ENCODE measurements around the gene TMEM121B. TPM values are rescaled to one million over a fixed set of nuclear protein-coding genes. Genes with fewer than 3 reads are reported as not detected.
"Not testable (repeated sequence)": the region's sequence is repeated elsewhere in the genome, so short reads cannot be mapped to it uniquely, and the experiment has no call there.

The TMEM121B gene
- total RNA-seq, 1 donor from 2014 or later = 1.1 TPM

DNA sequence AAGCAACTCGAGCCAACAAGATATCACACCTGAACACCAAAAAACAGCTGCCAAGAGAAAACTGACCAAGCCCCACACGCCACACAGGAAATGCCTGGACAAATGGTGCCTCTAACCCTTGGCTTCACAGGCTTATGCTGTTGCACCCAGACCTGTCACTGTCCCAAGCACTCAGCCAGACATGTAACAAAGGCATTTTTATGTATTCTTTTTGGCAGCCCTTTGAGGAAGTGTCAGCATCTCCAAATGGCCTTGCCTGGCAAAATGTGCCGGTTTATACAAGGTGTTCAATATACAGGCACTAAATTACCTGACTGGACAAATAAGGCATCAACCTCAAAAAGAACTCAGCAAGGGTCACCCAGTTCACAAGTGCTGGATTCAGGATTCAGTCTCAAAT lies 31.8 kb upstream of the TMEM121B start:
- DNase-seq (ENCODE audit: low spot score in 2 of 2, unreplicated experiment in 2 of 2) = no peak
- Mint-ChIP-seq H3K27ac (no peak overlapping the region), H3K4me3 (no peak overlapping the region)

DNA sequence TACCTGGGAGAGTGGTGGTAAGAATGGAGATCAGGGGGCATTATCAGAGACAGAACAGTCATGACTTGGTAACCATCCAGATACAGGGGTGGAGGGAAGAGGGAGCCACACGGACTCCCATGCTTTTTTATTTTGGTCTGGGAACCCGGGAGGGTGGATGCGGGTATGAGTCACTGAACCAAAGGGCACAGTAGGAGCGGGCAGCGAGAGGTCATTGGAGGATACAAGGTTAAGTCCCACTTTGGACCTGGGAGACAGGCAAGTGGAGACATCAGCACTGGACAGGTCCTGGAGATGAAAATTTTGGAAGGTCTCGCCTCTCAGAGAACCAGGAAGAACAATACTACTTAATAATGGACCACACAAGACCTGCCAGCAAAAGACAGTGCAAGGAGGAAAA lies 31.2 kb upstream of the TMEM121B start:
- H3K4me3 Mint-ChIP-seq = no peak overlapping the region
- no peaks in the 10 kb centered on the region for H3K9me3 Mint-ChIP-seq
- H3K27ac Mint-ChIP-seq = no peak overlapping the region
- H3K4me1 Mint-ChIP-seq = peaks cover 10% of the 10 kb centered on the region
- no peaks in the 10 kb centered on the region for H3K27me3 Mint-ChIP-seq (ENCODE audit: low read depth)
- peaks cover 5% of the 10 kb centered on the region for H3K36me3 Mint-ChIP-seq
- TF ChIP-seq, protein P1, sequence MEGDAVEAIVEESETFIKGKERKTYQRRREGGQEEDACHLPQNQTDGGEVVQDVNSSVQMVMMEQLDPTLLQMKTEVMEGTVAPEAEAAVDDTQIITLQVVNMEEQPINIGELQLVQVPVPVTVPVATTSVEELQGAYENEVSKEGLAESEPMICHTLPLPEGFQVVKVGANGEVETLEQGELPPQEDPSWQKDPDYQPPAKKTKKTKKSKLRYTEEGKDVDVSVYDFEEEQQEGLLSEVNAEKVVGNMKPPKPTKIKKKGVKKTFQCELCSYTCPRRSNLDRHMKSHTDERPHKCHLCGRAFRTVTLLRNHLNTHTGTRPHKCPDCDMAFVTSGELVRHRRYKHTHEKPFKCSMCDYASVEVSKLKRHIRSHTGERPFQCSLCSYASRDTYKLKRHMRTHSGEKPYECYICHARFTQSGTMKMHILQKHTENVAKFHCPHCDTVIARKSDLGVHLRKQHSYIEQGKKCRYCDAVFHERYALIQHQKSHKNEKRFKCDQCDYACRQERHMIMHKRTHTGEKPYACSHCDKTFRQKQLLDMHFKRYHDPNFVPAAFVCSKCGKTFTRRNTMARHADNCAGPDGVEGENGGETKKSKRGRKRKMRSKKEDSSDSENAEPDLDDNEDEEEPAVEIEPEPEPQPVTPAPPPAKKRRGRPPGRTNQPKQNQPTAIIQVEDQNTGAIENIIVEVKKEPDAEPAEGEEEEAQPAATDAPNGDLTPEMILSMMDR (IDR thresholded peaks at IDR 0.05; ENCODE audit: unreplicated experiment) = no peak
- DNase-seq (ENCODE audit: low spot score in 2 of 2, unreplicated experiment in 2 of 2) = no peak

More for the DNA sequence above, 31.8 kb upstream of the TMEM121B start:
- no peaks in the 10 kb centered on the region for H3K9me3 Mint-ChIP-seq
- H3K27me3 Mint-ChIP-seq (ENCODE audit: low read depth) = no peaks in the 10 kb centered on the region
- TF ChIP-seq, protein P1 (IDR thresholded peaks at IDR 0.05; ENCODE audit: unreplicated experiment) = no peak
- H3K4me1 Mint-ChIP-seq = peaks cover 10% of the 10 kb centered on the region
- H3K36me3 Mint-ChIP-seq = no peaks in the 10 kb centered on the region

DNA sequence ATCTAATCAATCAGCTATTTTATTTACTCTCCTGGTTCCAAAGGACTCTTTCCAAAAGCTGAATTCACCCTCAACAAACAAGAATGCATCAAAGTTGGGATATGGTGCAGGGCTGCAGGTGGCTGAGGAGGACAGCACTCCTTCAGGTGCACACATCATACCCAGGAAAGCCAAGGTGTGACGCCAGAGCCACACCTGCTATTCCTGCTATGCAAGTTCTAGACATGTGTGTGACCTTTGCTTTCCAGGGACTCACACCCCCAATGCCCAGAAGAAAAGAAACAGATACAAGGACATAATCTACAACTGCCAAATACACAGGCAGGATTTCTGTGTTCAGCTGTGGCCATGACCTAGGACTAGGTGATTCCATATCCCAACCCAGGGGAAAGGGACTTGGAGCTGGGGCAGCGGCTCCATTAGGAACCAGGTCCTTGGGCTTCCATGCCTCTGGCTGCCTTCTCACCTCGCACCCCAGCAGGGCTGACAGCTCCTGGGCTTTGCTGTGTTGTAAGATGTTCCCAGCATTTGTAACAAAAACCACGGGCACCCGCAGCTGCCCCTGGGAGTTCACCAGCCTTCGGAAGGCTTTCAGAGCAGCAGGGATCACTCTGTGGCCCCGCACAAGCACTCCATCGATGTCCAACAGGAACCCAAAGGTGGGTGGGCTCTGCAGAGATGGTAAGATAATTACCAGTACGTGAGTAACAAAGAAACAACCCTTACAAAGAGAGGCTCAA lies 28.1 kb upstream of the TMEM121B start:
- H3K4me1 Mint-ChIP-seq = peaks cover 2% of the 10 kb centered on the region
- no peak overlapping the region for H3K27ac Mint-ChIP-seq
- TF ChIP-seq, protein P1 (IDR thresholded peaks at IDR 0.05; ENCODE audit: unreplicated experiment) = no peak
- DNase-seq (ENCODE audit: low spot score in 2 of 2, unreplicated experiment in 2 of 2) = no peak
- H3K4me3 Mint-ChIP-seq = no peak overlapping the region
- H3K36me3 Mint-ChIP-seq = peaks cover 5% of the 10 kb centered on the region
- H3K27me3 Mint-ChIP-seq (ENCODE audit: low read depth) = no peaks in the 10 kb centered on the region
- no peaks in the 10 kb centered on the region for H3K9me3 Mint-ChIP-seq

DNA sequence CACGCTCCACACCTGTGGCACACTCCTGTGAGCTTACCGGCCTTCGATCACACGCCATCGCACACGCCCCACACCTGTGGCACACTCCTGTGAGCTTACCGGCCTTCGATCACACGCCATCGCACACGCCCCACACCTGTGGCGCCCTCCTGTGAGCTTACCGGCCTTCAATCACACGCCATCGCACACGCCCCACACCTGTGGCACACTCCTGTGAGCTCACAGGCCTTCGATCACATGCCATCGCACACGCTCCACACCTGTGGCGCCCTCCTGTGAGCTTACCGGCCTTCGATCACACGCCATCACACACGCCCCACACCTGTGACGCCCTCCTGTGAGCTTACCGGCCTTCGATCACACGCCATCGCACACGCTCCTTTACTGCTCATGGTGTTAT lies 26.3 kb upstream of the TMEM121B start:
- not testable (repeated sequence) for DNase-seq (ENCODE audit: low spot score in 2 of 2, unreplicated experiment in 2 of 2); H3K27me3 Mint-ChIP-seq (ENCODE audit: low read depth); H3K4me1 Mint-ChIP-seq; H3K27ac Mint-ChIP-seq; H3K9me3 Mint-ChIP-seq; H3K4me3 Mint-ChIP-seq
- peaks cover 14% of the 10 kb centered on the region for H3K36me3 Mint-ChIP-seq

DNA sequence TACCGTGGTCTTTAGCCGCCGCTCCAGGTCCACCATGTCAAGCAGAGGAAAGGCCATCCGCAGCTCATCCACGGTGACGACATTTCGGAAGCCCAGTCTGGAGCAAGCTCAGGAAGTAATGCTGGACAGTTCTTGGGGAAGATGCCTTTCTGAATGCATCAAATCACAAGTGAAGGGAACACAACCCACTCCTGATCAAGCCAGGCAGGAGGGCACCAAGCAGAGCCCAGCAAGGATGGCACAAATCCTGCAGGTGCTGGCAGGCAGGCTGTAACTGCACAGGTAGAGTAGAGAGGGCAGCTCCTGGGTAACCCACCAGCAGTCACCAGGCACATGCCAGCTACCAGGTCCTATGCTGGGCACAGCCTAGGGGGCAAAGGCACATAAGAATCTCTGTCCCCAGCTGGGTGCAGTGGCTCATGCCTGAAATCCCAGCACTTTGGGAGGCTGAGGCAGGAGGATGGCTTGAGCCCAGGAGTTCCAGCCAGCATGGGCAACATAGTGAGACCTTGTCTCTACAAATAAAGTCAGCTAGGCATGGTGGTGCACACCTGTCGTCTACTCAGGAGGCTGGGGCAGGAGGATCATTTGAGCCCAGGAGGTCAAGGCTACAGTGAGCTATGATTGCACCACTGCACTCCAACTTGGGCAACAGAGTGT lies 24.0 kb upstream of the TMEM121B start:
- peaks cover 19% of the 10 kb centered on the region for H3K36me3 Mint-ChIP-seq
- TF ChIP-seq, protein P1 (IDR thresholded peaks at IDR 0.05; ENCODE audit: unreplicated experiment) = no peak
- H3K4me1 Mint-ChIP-seq = no peaks in the 10 kb centered on the region
- DNase-seq (ENCODE audit: low spot score in 2 of 2, unreplicated experiment in 2 of 2) = no peak
- H3K27me3 Mint-ChIP-seq (ENCODE audit: low read depth) = no peaks in the 10 kb centered on the region
- no peak overlapping the region for H3K4me3 Mint-ChIP-seq
- no peak overlapping the region for H3K27ac Mint-ChIP-seq
- no peaks in the 10 kb centered on the region for H3K9me3 Mint-ChIP-seq

DNA sequence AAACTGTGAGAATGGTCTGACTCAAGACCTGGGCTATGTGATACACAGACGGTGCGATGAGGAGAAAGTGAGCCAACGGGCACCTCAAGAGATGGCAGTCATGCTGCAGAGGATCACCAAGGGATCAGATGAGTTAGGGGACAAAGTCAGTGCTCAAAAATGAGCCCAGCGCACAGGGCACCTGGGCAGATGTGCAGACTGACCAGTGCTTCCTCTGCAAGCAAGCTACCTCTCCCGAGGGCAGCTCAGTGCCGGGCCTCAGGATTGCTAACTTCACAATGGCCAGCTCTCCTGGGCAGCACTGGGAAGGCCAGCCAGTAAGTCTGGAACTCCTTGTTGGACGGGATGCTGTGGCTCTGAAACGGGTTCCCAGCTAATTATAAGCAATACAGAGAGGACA lies 22.7 kb upstream of the TMEM121B start:
- Mint-ChIP-seq H3K4me3 (no peak overlapping the region), H3K27me3 (ENCODE audit: low read depth) (no peaks in the 10 kb centered on the region), H3K27ac (no peak overlapping the region), H3K36me3 (peaks cover 19% of the 10 kb centered on the region), H3K4me1 (no peaks in the 10 kb centered on the region), H3K9me3 (no peaks in the 10 kb centered on the region)
- DNase-seq (ENCODE audit: low spot score in 2 of 2, unreplicated experiment in 2 of 2) = no peak
- TF ChIP-seq, protein P1 (IDR thresholded peaks at IDR 0.05; ENCODE audit: unreplicated experiment) = no peak
